Fibroblast of villous mesenchyme (primary cell): ENCODE measurements around the gene OR4Q3. TPM values are rescaled to one million over a fixed set of nuclear protein-coding genes. Genes with fewer than 3 reads are reported as not detected.
"Not testable (repeated sequence)": the region's sequence is repeated elsewhere in the genome, so short reads cannot be mapped to it uniquely, and the experiment has no call there.

Source experiments
- DNase-seq: peaks from one replicate; pipeline ENCODE4 v3.0.0-alpha.2; 2010; ENCODE audit warnings: low read depth
- H3K4me3 ChIP-seq: 2 replicates; pipeline ENCODE4 v1.5.1; 2011; ENCODE audit warnings: low read depth, mild to moderate bottlenecking, low read length
- total RNA-seq: library from RNA; depleted of rRNA; stranded (reverse); fragments of >200 nt; gene quantifications from 2 replicates; pipeline ENCODE4 v1.2.3, GENCODE V29; 2012
- TF ChIP-seq, protein P1 (sequence below): IDR thresholded peaks from 2 replicates; pipeline ENCODE4 v1.5.1; 2012; ENCODE audit warnings: low read depth, mild to moderate bottlenecking, low read length; ENCODE audit not compliant: insufficient read depth

Gene OR4Q3
- total RNA-seq = not detected in 2 replicates

DNA sequence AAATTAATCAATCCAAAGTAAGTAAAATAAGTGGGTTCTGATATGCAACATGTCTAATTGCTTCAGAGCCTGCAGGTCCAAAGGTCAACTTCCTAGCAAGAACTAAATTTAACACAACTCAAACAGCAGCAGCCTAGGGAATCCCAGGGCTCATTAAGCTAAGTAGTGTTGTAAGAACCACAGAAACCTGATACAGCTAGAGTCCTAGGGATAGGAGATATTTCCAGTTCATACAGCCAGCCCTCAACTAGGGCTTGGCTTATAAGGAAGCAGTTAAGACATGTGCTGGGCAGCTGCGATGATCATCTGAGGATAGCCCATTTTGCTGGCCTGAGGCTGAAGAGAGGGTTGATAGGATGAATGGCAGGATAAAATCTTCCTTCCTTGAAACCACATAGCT is at the start of gene OR4Q3:
Gene OR4Q3, plus strand, starts transcription at position 316 of the 400 bp plus-strand sequence.
- no peak for DNase-seq
- H3K4me3 ChIP-seq = no peak within 1 kb of the TSS
- TF ChIP-seq, protein P1, sequence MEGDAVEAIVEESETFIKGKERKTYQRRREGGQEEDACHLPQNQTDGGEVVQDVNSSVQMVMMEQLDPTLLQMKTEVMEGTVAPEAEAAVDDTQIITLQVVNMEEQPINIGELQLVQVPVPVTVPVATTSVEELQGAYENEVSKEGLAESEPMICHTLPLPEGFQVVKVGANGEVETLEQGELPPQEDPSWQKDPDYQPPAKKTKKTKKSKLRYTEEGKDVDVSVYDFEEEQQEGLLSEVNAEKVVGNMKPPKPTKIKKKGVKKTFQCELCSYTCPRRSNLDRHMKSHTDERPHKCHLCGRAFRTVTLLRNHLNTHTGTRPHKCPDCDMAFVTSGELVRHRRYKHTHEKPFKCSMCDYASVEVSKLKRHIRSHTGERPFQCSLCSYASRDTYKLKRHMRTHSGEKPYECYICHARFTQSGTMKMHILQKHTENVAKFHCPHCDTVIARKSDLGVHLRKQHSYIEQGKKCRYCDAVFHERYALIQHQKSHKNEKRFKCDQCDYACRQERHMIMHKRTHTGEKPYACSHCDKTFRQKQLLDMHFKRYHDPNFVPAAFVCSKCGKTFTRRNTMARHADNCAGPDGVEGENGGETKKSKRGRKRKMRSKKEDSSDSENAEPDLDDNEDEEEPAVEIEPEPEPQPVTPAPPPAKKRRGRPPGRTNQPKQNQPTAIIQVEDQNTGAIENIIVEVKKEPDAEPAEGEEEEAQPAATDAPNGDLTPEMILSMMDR = no peak

DNA sequence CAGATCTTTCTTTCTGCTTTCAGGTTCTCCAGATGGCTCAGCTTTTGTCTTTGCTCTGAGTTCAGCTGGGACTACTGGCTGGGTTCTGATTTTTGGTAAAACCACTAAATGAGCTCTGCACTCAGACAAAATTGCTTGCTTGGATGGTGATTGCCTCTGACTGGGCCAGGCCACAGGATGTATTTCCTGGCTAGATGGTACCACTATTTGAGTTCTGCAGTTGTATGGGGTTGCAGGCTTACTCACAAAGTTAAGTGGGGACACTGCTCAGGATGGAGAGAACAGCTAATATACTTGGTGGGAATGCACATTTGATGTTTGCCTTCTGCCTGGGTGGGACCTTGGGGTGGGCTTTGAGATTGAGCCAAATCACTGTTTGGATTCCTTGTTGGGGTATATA is 14.0 kb upstream of the OR4Q3 start:
- H3K4me3 ChIP-seq = no peak overlapping the region
- DNase-seq = no peak
- TF ChIP-seq, protein P1 = no peak

DNA sequence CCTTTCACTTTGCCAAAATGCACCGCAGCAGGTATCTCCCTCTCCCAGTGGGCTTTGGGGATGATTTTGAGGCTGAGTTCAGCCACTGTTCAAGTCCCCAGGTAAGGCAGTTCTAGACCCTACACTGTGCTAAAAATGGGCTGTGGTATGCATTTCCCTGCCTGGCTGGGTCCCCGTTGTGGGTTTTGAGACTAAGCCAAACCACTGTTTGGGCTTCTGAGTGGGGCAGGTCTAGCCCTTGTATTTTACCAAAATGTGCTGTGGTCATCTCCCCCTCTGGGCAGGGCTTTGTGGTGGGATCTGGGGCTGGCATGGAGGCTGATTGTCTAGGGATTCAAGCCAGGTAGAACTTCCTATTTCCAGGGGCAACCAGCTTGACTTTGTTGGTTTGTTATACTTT is 13.6 kb upstream of the OR4Q3 start:
- DNase-seq = no peak
- no peak overlapping the region for H3K4me3 ChIP-seq
- TF ChIP-seq, protein P1 = no peak

DNA sequence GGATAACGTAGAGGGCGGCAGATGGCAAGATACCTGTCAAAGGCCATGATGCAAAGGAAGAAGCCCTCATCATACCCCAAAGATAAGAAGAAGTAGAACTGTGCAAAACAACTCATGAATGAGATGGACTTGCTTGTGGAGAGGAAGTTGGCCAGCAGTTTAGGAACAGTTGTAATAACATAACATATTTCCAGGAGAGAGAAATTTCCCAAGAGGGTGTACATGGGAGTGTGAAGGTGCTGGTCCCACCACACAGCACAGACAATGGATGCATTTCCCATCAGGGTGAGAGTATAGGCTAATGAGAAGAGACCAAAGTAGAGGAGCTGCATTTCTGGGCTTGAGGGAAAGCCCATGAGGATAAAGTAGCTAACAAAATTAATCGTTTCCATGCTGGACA is 9.5 kb upstream of the OR4Q3 start:
- DNase-seq, H3K4me3 ChIP-seq: not testable (repeated sequence)

DNA sequence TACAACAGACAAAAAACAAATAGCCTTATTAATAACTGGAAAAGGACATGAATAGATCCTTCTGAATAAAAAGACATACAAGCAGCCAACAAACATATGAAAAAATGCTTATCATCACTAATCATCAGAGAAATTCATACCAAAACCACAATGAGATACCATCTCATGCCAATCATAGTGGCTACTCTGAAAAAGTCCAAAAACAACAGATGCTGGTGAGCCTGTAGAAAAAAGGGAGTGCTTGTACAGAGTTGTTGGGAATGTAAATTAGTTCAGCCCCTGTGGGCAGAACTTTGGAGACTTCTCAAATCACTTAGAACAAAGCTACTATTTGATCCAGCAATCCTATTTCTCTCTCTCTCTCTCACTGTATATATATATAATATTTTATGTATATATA is 8.9 kb downstream of the OR4Q3 start:
- not testable (repeated sequence) for H3K4me3 ChIP-seq, DNase-seq

DNA sequence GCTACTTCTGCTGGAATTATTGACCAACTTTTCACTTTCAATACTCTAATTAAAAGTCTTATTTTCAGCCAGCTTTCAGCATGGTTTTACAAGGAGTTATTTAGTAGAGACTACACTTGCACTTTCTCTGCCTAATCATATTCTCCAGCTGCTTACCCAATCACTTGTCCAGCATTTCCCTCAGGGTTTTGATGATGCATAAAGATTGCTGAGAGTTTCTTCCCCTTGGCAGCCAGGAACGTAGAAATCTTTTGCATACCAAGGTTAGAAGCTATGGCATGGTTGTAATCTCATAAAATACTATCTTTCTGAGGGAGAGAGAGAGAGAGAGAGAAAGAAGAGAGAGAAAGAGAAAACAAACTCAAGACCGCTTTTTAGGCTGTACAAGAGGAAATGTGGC is 10.8 kb downstream of the OR4Q3 start:
- H3K4me3 ChIP-seq = no peak overlapping the region
- TF ChIP-seq, protein P1 = no peak
- DNase-seq = no peak

DNA sequence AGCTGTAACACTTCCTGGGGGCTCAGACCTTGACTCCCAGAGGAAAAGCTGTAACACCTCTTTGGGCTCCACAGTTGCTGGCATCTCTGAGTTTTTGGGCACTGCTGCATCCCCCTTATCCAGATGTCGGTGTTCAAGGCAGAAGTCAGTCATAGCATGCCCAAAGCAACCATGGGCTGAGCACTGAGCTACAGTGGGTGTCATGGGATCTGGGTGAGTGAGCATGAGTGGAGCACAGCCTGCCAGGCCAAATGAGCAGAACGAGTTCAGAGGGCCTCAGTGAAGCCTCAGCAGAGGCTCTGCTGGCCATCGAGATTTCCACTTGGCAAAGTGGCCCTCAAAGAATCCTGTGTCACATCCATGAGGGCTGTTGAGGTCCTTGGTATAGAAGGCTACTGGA is 28.1 kb downstream of the OR4Q3 start:
- not testable (repeated sequence) for DNase-seq

DNA sequence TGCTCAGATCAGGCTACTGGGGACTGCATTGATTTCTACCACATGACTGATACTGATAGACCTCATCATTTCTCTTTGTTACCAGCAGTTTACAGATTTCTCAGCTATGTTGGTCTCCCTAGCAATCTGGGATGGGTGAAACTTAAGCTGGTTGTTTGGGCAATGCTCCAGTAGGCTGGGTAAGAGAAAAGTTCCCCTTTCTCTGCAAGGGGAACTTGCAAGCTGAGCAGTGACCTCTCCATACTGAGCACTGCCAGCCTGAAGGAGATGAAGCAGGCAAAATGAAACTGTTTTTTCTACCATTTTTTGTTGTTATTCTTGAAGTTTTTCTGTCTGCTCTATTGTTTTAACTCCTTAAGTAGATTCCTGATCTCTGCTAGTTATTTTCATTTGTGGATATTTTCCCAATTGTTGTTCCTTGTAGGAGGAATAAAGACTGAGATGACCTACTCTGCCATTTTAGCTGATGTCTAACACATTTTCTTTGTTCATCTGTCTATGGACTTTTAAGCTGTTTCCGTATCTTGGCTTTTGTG is 28.6 kb downstream of the OR4Q3 start:
- no peak overlapping the region for H3K4me3 ChIP-seq
- TF ChIP-seq, protein P1 = no peak
- no peak for DNase-seq

More for the DNA sequence above, 28.1 kb downstream of the OR4Q3 start:
- not testable (repeated sequence) for H3K4me3 ChIP-seq

DNA sequence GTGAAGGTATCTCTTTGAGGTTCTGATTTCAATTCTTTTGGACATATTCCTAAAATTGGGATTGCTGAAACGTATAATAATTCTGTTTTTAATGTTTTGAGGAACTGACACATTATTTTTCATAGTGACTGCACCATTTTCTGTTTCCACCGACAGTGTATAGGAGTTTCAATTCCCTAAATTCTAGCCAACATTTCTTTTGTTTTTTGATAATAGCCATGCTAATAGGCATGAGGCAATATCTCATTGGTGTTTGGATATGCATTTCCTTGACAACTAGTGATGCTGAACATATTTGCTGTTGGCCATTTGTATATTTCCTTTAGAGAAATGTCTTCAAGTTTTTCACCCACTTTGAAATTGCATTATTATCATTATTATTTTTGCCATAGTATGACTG is 29.1 kb downstream of the OR4Q3 start:
- H3K4me3 ChIP-seq, DNase-seq: not testable (repeated sequence)

DNA sequence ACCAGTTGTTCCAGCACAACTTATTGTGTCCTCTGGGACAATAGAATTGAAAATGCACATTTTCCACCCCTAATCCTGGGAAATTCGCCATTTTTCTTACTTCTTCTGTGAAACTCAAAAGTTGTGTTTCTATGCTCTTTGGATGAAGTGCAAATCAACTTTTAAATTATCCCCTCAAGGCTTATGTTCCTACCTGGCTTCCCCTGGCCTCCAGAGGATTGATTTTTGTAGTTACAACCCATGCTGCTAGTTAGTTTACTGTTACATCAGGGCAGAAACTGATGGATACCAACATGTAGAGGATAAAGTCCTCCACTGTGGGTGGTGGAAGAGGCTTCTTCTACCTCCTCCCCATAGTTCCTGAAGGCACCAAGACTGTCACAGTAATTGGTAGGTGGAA is 29.8 kb downstream of the OR4Q3 start, which contains the start of gene OR4M1:
Gene OR4M1, plus strand, starts transcription at position 301 of the 400 bp plus-strand sequence. CDS start 6,819 bp downstream, outside the sequence.
- H3K4me3 ChIP-seq, DNase-seq: not testable (repeated sequence)
